IPS-18c (cell line): Measurements from ENCODE around the gene CLIP1.

Source experiments
- H3K4me3 ChIP-seq: 2 replicates; pipeline ENCODE4 v1.7.0; 2013; ENCODE audit warnings: low read depth, mild to moderate bottlenecking, low read length, moderate library complexity; ENCODE audit not compliant: insufficient read depth
- H3K9me3 ChIP-seq: one replicate; pipeline ENCODE4 v1.6.1; 2013; ENCODE audit warnings: mild to moderate bottlenecking, low read length, moderate library complexity; ENCODE audit not compliant: control insufficient read depth, insufficient read depth

The CLIP1 gene

GRCh38 chr12:122349078-122349477, 73.4 kb downstream of the CLIP1 start:
- no peak overlapping the region for H3K4me3 ChIP-seq

GRCh38 chr12:122348505-122348904, 74.0 kb downstream of the CLIP1 start:
- Histone ChIP-seq H3K4me3 (no peak overlapping the region), H3K9me3 (no peaks in the 10 kb centered on the region)

More at GRCh38 chr12:122349078-122349477, 73.4 kb downstream of the CLIP1 start:
- no peaks in the 10 kb centered on the region for H3K9me3 ChIP-seq

GRCh38 chr12:122346054-122346453, 76.4 kb downstream of the CLIP1 start:
- Histone ChIP-seq H3K9me3 (no peaks in the 10 kb centered on the region), H3K4me3 (no peak overlapping the region)

- Histone ChIP-seq H3K9me3 (no peaks in the 10 kb centered on the region), H3K4me3 (no peak overlapping the region)
Observed at GRCh38 chr12:122345042-122345441, 77.4 kb downstream of the CLIP1 start.

GRCh38 chr12:122336015-122336946, 86.2 kb downstream of the CLIP1 start:
- Histone ChIP-seq H3K9me3 (no peaks in the 10 kb centered on the region), H3K4me3 (no peak overlapping the region)

- no peaks in the 10 kb centered on the region for H3K9me3 ChIP-seq
- no peak overlapping the region for H3K4me3 ChIP-seq
Observed at GRCh38 chr12:122333142-122334087, 89.1 kb downstream of the CLIP1 start.

- H3K9me3 ChIP-seq: no peaks in the 10 kb centered on the region
- no peak overlapping the region for H3K4me3 ChIP-seq
Observed at GRCh38 chr12:122327494-122328385, 94.7 kb downstream of the CLIP1 start.

GRCh38 chr12:122327014-122327413, 95.5 kb downstream of the CLIP1 start:
- no peaks in the 10 kb centered on the region for H3K9me3 ChIP-seq
- H3K4me3 ChIP-seq: no peak overlapping the region

GRCh38 chr12:122326586-122326985, 95.9 kb downstream of the CLIP1 start:
- Histone ChIP-seq H3K4me3 (no peak overlapping the region), H3K9me3 (no peaks in the 10 kb centered on the region)

- Histone ChIP-seq H3K9me3 (no peaks in the 10 kb centered on the region), H3K4me3 (no peak overlapping the region)
Observed at GRCh38 chr12:122323311-122324019, 99.0 kb downstream of the CLIP1 start.

- Histone ChIP-seq H3K9me3 (no peaks in the 10 kb centered on the region), H3K4me3 (no peak overlapping the region)
Observed at GRCh38 chr12:122322501-122322900, 100.0 kb downstream of the CLIP1 start.

- Histone ChIP-seq H3K9me3 (no peaks in the 10 kb centered on the region), H3K4me3 (no peak overlapping the region)
Observed at GRCh38 chr12:122318607-122319605, 103.6 kb downstream of the CLIP1 start.

- Histone ChIP-seq H3K9me3 (peaks cover 2% of the 10 kb centered on the region), H3K4me3 (no peak overlapping the region)
Observed at GRCh38 chr12:122312926-122313325, 109.5 kb downstream of the CLIP1 start.

GRCh38 chr12:122311696-122312095, 110.8 kb downstream of the CLIP1 start:
- H3K9me3 ChIP-seq: peaks cover 2% of the 10 kb centered on the region
- no peak overlapping the region for H3K4me3 ChIP-seq

- peaks cover 2% of the 10 kb centered on the region for H3K9me3 ChIP-seq
- H3K4me3 ChIP-seq: no peak overlapping the region
Observed at GRCh38 chr12:122310626-122311333, 111.7 kb downstream of the CLIP1 start.
